Brain microvascular endothelial cell (primary cell): ENCODE measurements around the gene TCEANC2.
"Not testable (repeated sequence)": the region's sequence is repeated elsewhere in the genome, so short reads cannot be mapped to it uniquely, and the experiment has no call there.

ENCODE experiments used
- DNase-seq: peaks from one replicate; pipeline ENCODE4 v3.0.0-alpha.2; 2020
- H3K27ac ChIP-seq: fragments of 250-450 bp; sonication (Bioruptor Pico); 2 replicates; pipeline ENCODE4 v1.5.1; 2020; ENCODE audit warnings: mild to moderate bottlenecking, moderate library complexity
- H3K27me3 ChIP-seq: fragments of 250-450 bp; sonication (Bioruptor Pico); replicated peaks from 2 replicates; pipeline ENCODE4 v1.5.1; 2020; ENCODE audit warnings: mild to moderate bottlenecking
- H3K36me3 ChIP-seq: fragments of 250-450 bp; sonication (Bioruptor Pico); replicated peaks from 2 replicates; pipeline ENCODE4 v1.5.1; 2020; ENCODE audit warnings: mild to moderate bottlenecking
- H3K4me3 ChIP-seq: 2 replicates; pipeline ENCODE4 v1.5.1; 2011; ENCODE audit warnings: low read depth, mild to moderate bottlenecking, control low read depth, low read length, moderate library complexity
- in situ Hi-C: cut with HindIII; loops from 2 replicates; pipeline ENCODE4 v1.10.0; 2017; ENCODE audit warnings: low sequenced_read_pairs, low pct_ligation_motif_present
- TF ChIP-seq, protein P1 (sequence below): IDR thresholded peaks from 2 replicates; pipeline ENCODE4 v1.5.1; 2011; ENCODE audit warnings: low read depth, mild to moderate bottlenecking, moderate library complexity, low read length, control low read depth, inconsistent platforms; ENCODE audit errors: missing control alignments

The TCEANC2 gene

GRCh38 chr1:54099061-54099610, 45.7 kb downstream of the TCEANC2 start:
- in situ Hi-C loops = no loop called here
- DNase-seq = no peak
- TF ChIP-seq, protein P1, sequence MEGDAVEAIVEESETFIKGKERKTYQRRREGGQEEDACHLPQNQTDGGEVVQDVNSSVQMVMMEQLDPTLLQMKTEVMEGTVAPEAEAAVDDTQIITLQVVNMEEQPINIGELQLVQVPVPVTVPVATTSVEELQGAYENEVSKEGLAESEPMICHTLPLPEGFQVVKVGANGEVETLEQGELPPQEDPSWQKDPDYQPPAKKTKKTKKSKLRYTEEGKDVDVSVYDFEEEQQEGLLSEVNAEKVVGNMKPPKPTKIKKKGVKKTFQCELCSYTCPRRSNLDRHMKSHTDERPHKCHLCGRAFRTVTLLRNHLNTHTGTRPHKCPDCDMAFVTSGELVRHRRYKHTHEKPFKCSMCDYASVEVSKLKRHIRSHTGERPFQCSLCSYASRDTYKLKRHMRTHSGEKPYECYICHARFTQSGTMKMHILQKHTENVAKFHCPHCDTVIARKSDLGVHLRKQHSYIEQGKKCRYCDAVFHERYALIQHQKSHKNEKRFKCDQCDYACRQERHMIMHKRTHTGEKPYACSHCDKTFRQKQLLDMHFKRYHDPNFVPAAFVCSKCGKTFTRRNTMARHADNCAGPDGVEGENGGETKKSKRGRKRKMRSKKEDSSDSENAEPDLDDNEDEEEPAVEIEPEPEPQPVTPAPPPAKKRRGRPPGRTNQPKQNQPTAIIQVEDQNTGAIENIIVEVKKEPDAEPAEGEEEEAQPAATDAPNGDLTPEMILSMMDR = no peak
- H3K27me3 ChIP-seq = no peaks in the 10 kb centered on the region
- no peaks in the 10 kb centered on the region for H3K36me3 ChIP-seq
- no peak overlapping the region for H3K4me3 ChIP-seq
- no peak overlapping the region for H3K27ac ChIP-seq

- Histone ChIP-seq H3K27me3 (no peaks in the 10 kb centered on the region), H3K36me3 (no peaks in the 10 kb centered on the region), H3K27ac (no peak overlapping the region), H3K4me3 (no peak overlapping the region)
- no peak for DNase-seq
- in situ Hi-C loops = no loop called here
- TF ChIP-seq, protein P1 = no peak
Observed at GRCh38 chr1:54100500-54100899, 47.1 kb downstream of the TCEANC2 start.

GRCh38 chr1:54103414-54103813, 50.0 kb downstream of the TCEANC2 start:
- Histone ChIP-seq H3K27me3 (no peaks in the 10 kb centered on the region), H3K27ac (no peak overlapping the region), H3K4me3 (no peak overlapping the region), H3K36me3 (no peaks in the 10 kb centered on the region)
- TF ChIP-seq, protein P1 = no peak
- no peak for DNase-seq
- in situ Hi-C loops = no loop called here

DNA sequence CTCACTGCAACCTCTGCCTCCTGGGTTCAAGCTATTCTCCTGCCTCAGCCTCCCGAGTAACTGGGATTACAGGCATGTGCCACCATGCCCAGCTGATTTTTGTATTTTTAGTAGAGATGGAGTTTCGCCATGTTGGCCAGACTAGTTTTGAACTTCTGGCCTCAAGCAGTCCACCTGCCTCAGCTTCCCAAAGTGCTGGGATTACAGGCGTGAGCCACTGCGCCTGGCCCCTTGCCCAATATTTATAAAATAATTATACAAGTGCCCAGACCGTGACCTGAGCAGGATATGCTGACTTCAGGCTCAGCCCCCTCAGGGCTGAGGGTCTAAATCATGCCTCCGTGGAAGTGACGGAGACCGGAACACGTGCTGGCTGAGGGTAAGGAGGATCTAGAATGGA, 51.2 kb downstream of the TCEANC2 start:
- DNase-seq, H3K36me3 ChIP-seq: not testable (repeated sequence)

GRCh38 chr1:54105080-54105479, 51.7 kb downstream of the TCEANC2 start:
- no peak for DNase-seq
- no peak overlapping the region for H3K4me3 ChIP-seq
- H3K27ac ChIP-seq = no peak overlapping the region
- in situ Hi-C loops = no loop called here
- H3K27me3 ChIP-seq = no peaks in the 10 kb centered on the region
- TF ChIP-seq, protein P1 = no peak
- H3K36me3 ChIP-seq = no peaks in the 10 kb centered on the region

More for the DNA sequence above, 51.2 kb downstream of the TCEANC2 start:
- H3K4me3 ChIP-seq, H3K27me3 ChIP-seq, H3K27ac ChIP-seq, in situ Hi-C loops: not testable (repeated sequence)

DNA sequence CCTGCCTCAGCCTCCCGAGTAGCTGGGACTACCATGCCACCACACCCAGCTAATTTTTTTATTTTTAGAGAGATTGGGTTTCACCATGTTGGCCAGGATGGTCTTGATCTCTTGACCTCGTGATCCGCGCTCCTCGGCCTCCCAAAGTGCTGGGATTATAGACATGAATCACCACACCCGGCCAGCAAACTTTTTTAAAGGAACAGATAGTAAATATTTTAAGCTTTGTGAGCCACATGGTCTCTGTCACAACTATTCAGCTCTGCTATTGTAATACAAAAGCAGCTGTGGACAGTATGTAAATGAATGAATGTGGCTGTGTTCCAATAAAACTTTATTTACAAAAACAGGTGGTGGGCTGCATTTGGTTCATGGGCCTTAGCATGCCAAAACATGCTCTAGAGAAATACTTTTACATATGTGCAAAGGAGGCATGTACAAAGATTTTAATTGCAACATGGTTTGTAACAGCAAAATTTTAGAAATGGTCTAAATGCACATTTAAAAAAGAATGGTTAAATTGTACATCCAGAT, 52.4 kb downstream of the TCEANC2 start:
- in situ Hi-C loops = no loop called here
- TF ChIP-seq, protein P1 = no peak
- Histone ChIP-seq H3K36me3 (no peaks in the 10 kb centered on the region), H3K4me3 (no peak overlapping the region), H3K27me3 (no peaks in the 10 kb centered on the region), H3K27ac (no peak overlapping the region)
- DNase-seq = no peak
